Measurements from ENCODE around the gene NIM1K.

DNA sequence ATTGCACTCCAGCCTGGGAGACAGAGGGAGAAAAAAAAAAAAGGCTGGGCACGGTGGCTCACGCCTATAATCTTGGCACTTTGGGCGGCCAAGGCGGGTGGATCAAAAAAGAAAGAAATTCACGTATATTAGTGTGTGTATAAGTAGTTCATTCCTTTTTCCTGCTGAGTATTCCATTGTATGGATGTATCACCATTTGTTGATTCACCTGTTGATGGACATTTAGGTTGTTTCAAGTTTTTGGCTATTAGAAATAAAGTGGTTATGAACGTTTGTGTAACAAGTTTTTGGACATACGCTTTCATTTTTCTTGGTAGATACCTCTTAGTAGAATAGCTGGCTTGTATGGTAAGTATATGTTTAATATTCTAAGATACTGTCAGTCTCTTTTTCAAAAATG is 42.8 kb upstream of the NIM1K start:
- TF ChIP-seq, protein P1, sequence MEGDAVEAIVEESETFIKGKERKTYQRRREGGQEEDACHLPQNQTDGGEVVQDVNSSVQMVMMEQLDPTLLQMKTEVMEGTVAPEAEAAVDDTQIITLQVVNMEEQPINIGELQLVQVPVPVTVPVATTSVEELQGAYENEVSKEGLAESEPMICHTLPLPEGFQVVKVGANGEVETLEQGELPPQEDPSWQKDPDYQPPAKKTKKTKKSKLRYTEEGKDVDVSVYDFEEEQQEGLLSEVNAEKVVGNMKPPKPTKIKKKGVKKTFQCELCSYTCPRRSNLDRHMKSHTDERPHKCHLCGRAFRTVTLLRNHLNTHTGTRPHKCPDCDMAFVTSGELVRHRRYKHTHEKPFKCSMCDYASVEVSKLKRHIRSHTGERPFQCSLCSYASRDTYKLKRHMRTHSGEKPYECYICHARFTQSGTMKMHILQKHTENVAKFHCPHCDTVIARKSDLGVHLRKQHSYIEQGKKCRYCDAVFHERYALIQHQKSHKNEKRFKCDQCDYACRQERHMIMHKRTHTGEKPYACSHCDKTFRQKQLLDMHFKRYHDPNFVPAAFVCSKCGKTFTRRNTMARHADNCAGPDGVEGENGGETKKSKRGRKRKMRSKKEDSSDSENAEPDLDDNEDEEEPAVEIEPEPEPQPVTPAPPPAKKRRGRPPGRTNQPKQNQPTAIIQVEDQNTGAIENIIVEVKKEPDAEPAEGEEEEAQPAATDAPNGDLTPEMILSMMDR (conservative IDR thresholded peaks at IDR 0.05 in 1 of 2, IDR thresholded peaks at IDR 0.05 in 1 of 2; ENCODE audit: low read depth in 1 of 2, low read length in 2 of 2), result no peak
- TF ChIP-seq EZH2 (IDR thresholded peaks at IDR 0.05; ENCODE audit: low read length, missing control alignments), result no peak

All from fibroblast of lung (primary cell).